PC-9 (cell line): ENCODE measurements around the gene RXFP3. TPM values are rescaled to one million over a fixed set of nuclear protein-coding genes. Genes with fewer than 3 reads are reported as not detected.

Experiments used
- BruUV-seq: library from RNA; stranded (reverse); fragments of 400-500 nt; replicated peaks from 2 replicates; lab custom pipeline; 2021; lab: Mats Ljungman, UMichigan
- CTCF ChIA-PET: fragments of 300-600 bp; sonication (Branson Sonifier 250); formaldehyde crosslinking; loops from one replicate; lab custom pipeline; 2022; ENCODE audit warnings: antibody characterized with exemption; lab: Charles Lee
- POLR2A ChIA-PET: fragments of 300-600 bp; sonication (Branson Sonifier 250); formaldehyde crosslinking; loops from one replicate; lab custom pipeline; 2022; ENCODE audit warnings: antibody characterized with exemption; ENCODE audit not compliant: unreplicated experiment; lab: Charles Lee
- DNase-seq, 2 experiments: peaks; one replicate each; pipeline versions ENCODE4 v3.0.0 to v3.0.0-alpha.2; 2015 to 2022; ENCODE audit warnings: mixed read lengths in 1 of 2
- H2AFZ ChIP-seq: fragments of 200-600 bp; sonication (generic); 2 replicates; pipeline ENCODE4 v1.8.1; 2017; ENCODE audit warnings: antibody characterized with exemption
- H3F3A ChIP-seq: fragments of 200-600 bp; sonication (generic); 2 replicates; pipeline ENCODE4 v1.8.1; 2017; ENCODE audit warnings: antibody characterized with exemption, mild to moderate bottlenecking, low read depth; ENCODE audit not compliant: insufficient read depth
- H3K27ac ChIP-seq: fragments of 200-600 bp; sonication (generic); 2 replicates; pipeline ENCODE4 v1.6.1; 2016; ENCODE audit warnings: mixed run types
- H3K27me3 ChIP-seq: fragments of 200-600 bp; sonication (generic); 2 replicates; pipeline ENCODE4 v1.6.1; 2016; ENCODE audit warnings: low read depth, mixed run types; ENCODE audit not compliant: insufficient read depth
- H3K36me3 ChIP-seq: fragments of 200-600 bp; sonication (generic); 2 replicates; pipeline ENCODE4 v1.6.1; 2016; ENCODE audit warnings: low read depth, mixed run types
- H3K4me1 ChIP-seq: fragments of 200-600 bp; sonication (generic); replicated peaks from 2 replicates; pipeline ENCODE4 v1.6.1; 2016; ENCODE audit warnings: mixed run types; ENCODE audit not compliant: insufficient read depth
- H3K4me2 ChIP-seq: fragments of 200-600 bp; sonication (generic); 2 replicates; pipeline ENCODE4 v1.6.1; 2017; ENCODE audit warnings: mixed run types
- H3K4me3 ChIP-seq: fragments of 200-600 bp; sonication (generic); 2 replicates; pipeline ENCODE4 v1.6.1; 2016; ENCODE audit warnings: mixed run types
- H3K79me2 ChIP-seq: fragments of 200-600 bp; sonication (generic); 2 replicates; pipeline ENCODE4 v1.6.1; 2017; ENCODE audit warnings: low read depth, mixed run types
- H3K9me2 ChIP-seq: fragments of 200-600 bp; sonication (generic); 2 replicates; pipeline ENCODE4 v1.8.1; 2017; ENCODE audit warnings: mild to moderate bottlenecking; ENCODE audit not compliant: insufficient read depth
- H3K9me3 ChIP-seq: fragments of 200-600 bp; sonication (generic); 2 replicates; pipeline ENCODE4 v1.8.1; 2016; ENCODE audit warnings: low read depth; ENCODE audit not compliant: insufficient read depth
- H4K20me1 ChIP-seq: fragments of 200-600 bp; sonication (generic); 2 replicates; pipeline ENCODE4 v1.8.1; 2017; ENCODE audit not compliant: insufficient read depth
- EZH2 ChIP-seq: fragments of 200-600 bp; sonication (generic); IDR thresholded peaks from 2 replicates; pipeline ENCODE4 v1.8.0; 2017; ENCODE audit warnings: antibody characterized with exemption, low read depth
- intact Hi-C: fragments of 100-400 bp; cut with micrococcal nuclease; formaldehyde crosslinking; loops from one replicate; pipeline ENCODE4 v1.10.0; 2022; ENCODE audit not compliant: unreplicated experiment
- total RNA-seq: library from RNA; stranded (reverse); gene quantifications from 2 replicates; pipeline ENCODE4 v1.2.3, GENCODE V29; 2021
- TF ChIP-seq, protein P1 (sequence below): fragments of 200-600 bp; sonication (generic); conservative IDR thresholded peaks from 2 replicates; pipeline ENCODE4 v1.6.1; 2017; ENCODE audit warnings: mixed run types, antibody characterized with exemption, mild to moderate bottlenecking, moderate library complexity

RXFP3 gene
- total RNA-seq, 1 experiment from 2014 or later, result not detected

- Histone ChIP-seq H3K9me2 (no peaks in the 10 kb centered on the region; the same call in 1 of the 2 replicates), H3K9me3 (no peaks in the 10 kb centered on the region), H3K36me3 (no peaks in the 10 kb centered on the region), H3F3A (no peaks in the 10 kb centered on the region), H4K20me1 (no peaks in the 10 kb centered on the region), H3K27me3 (no peaks in the 10 kb centered on the region), H3K4me2 (no peak overlapping the region), H3K79me2 (no peaks in the 10 kb centered on the region), H3K4me1 (0 out of 2 replicates have a peak, but pooled peaks cover 3% of the 10 kb centered on the region), H3K4me3 (no peak overlapping the region), H2AFZ (no peak overlapping the region), H3K27ac (no peak overlapping the region)
- TF ChIP-seq, protein P1, sequence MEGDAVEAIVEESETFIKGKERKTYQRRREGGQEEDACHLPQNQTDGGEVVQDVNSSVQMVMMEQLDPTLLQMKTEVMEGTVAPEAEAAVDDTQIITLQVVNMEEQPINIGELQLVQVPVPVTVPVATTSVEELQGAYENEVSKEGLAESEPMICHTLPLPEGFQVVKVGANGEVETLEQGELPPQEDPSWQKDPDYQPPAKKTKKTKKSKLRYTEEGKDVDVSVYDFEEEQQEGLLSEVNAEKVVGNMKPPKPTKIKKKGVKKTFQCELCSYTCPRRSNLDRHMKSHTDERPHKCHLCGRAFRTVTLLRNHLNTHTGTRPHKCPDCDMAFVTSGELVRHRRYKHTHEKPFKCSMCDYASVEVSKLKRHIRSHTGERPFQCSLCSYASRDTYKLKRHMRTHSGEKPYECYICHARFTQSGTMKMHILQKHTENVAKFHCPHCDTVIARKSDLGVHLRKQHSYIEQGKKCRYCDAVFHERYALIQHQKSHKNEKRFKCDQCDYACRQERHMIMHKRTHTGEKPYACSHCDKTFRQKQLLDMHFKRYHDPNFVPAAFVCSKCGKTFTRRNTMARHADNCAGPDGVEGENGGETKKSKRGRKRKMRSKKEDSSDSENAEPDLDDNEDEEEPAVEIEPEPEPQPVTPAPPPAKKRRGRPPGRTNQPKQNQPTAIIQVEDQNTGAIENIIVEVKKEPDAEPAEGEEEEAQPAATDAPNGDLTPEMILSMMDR, result 0 out of 2 replicates have a peak, but pooled peaks have one; percentile 20
- no peak for TF ChIP-seq EZH2
- ChIA-PET CTCF (interaction anchor here (0.6 to 1.3 kb wide), 2 partner anchors 529 to 537 kb away, joined by 4 to 9 read pairs; no protein-coding TSS in a partner anchor), POLR2A (no interaction called here)
- no peak for DNase-seq
- intact Hi-C loops, result loop anchor here (1.0 kb wide), 3 partner anchors 34 to 532 kb away; no protein-coding TSS in a partner anchor
- BruUV-seq, result no TSS peak
These were observed 32.2 kb downstream of the RXFP3 start for GRCh38 chr5:33968211-33969005.

GRCh38 chr5:33969572-33970452 is 33.6 kb downstream of the RXFP3 start:
- peak; percentile 59 to 64 for DNase-seq
- H3F3A ChIP-seq, result no peaks in the 10 kb centered on the region
- no peak for TF ChIP-seq EZH2
- TF ChIP-seq, protein P1, result peak; percentile 90
- POLR2A ChIA-PET, result interaction anchor here (0.6 kb wide), 3 partner anchors 111 to 531 kb away, joined by 3 to 8 read pairs (median 6); no protein-coding TSS in a partner anchor
- H3K79me2 ChIP-seq, result no peaks in the 10 kb centered on the region
- BruUV-seq, result no TSS peak
- H3K27me3 ChIP-seq, result no peaks in the 10 kb centered on the region
- H3K4me1 ChIP-seq, result 0 out of 2 replicates have a peak, but pooled peaks cover 3% of the 10 kb centered on the region
- H3K36me3 ChIP-seq, result no peaks in the 10 kb centered on the region
- 0 out of 2 replicates have a peak overlapping the region, but pooled peaks have one; percentile 1 for H3K4me2 ChIP-seq
- intact Hi-C loops, result loop anchor here (1.0 kb wide), 3 partner anchors 36 to 534 kb away; no protein-coding TSS in a partner anchor
- no peak overlapping the region for H3K4me3 ChIP-seq
- H3K27ac ChIP-seq, result no peak overlapping the region
- CTCF ChIA-PET, result interaction anchor here (0.5 to 2.8 kb wide), 31 partner anchors 9 to 1598 kb away, joined by 3 to 46 read pairs (median 4); partner anchors contain the start of genes ADAMTS12, AMACR and TARS1
- H4K20me1 ChIP-seq, result no peaks in the 10 kb centered on the region
- no peaks in the 10 kb centered on the region for H3K9me2 ChIP-seq
- no peak overlapping the region for H2AFZ ChIP-seq
- H3K9me3 ChIP-seq, result no peaks in the 10 kb centered on the region

GRCh38 chr5:33973271-33973670 is 37.1 kb downstream of the RXFP3 start:
- no peaks in the 10 kb centered on the region for H3K9me3 ChIP-seq
- TF ChIP-seq, protein P1, result no peak
- TF ChIP-seq EZH2, result no peak
- ChIA-PET CTCF (no interaction called here), POLR2A (no interaction called here)
- H2AFZ ChIP-seq, result no peak overlapping the region
- no peak overlapping the region for H3K27ac ChIP-seq
- no peaks in the 10 kb centered on the region for H4K20me1 ChIP-seq
- H3K4me2 ChIP-seq, result no peak overlapping the region
- no peaks in the 10 kb centered on the region for H3K79me2 ChIP-seq
- H3K9me2 ChIP-seq, result no peaks in the 10 kb centered on the region
- no peaks in the 10 kb centered on the region for H3K36me3 ChIP-seq
- no TSS peak for BruUV-seq
- no peaks in the 10 kb centered on the region for H3F3A ChIP-seq
- H3K27me3 ChIP-seq, result no peaks in the 10 kb centered on the region
- H3K4me3 ChIP-seq, result no peak overlapping the region
- intact Hi-C loops, result no loop called here
- H3K4me1 ChIP-seq, result 0 out of 2 replicates have a peak, but pooled peaks cover 3% of the 10 kb centered on the region
- DNase-seq, result no peak
